ENCODE measurements around the gene OPN1LW.

OPN1LW gene

DNA sequence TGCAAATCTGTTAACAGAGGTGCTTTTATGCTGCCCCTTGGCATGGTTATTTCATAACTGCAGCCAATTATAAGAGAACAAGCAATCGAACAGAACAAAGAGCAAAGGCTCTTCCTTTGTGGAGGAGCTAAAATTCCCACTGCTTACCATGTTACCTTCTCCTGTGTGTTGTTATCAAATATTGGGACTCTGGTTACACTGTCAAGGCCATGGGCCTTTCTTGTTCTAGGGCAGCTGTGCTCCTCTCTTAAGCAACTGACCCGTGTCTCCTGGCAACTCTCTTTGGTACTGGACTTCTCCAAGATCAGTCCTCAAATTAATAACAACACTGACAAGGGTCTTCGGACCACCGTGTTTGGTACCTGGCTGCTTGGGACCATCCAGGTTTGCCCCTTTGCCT is 12.1 kb upstream of the OPN1LW start:
- DNase-seq (ENCODE audit: low read depth): no peak
- H3K4me3 ChIP-seq (ENCODE audit: control insufficient read depth, low read depth, low read length): no peak overlapping the region
- TF ChIP-seq, protein P1, sequence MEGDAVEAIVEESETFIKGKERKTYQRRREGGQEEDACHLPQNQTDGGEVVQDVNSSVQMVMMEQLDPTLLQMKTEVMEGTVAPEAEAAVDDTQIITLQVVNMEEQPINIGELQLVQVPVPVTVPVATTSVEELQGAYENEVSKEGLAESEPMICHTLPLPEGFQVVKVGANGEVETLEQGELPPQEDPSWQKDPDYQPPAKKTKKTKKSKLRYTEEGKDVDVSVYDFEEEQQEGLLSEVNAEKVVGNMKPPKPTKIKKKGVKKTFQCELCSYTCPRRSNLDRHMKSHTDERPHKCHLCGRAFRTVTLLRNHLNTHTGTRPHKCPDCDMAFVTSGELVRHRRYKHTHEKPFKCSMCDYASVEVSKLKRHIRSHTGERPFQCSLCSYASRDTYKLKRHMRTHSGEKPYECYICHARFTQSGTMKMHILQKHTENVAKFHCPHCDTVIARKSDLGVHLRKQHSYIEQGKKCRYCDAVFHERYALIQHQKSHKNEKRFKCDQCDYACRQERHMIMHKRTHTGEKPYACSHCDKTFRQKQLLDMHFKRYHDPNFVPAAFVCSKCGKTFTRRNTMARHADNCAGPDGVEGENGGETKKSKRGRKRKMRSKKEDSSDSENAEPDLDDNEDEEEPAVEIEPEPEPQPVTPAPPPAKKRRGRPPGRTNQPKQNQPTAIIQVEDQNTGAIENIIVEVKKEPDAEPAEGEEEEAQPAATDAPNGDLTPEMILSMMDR (conservative IDR thresholded peaks at IDR 0.05; ENCODE audit: control insufficient read depth, insufficient read depth, low read depth, low read length): no peak

DNA sequence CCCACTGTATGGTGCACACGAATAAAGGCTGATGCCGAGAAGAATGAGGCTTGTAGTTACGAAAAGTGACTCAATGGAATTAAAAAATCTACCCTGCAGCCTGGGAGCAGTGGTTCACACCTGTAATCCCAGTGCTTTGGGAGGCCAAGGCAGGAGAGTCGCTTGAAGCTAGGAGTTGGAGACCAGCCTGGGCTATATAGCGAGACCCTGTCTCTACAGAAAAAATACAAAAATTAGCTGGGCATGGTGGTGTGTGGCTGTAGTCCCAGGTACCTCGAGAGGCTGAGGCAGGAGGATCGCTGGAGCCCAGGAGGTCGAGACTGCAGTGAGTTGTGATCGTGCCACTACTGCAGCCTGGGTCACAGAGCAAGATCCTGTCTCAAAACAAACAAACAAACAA is 11.7 kb upstream of the OPN1LW start:
- no peak overlapping the region for H3K4me3 ChIP-seq (ENCODE audit: control insufficient read depth, low read depth, low read length)
- TF ChIP-seq, protein P1 (conservative IDR thresholded peaks at IDR 0.05; ENCODE audit: control insufficient read depth, insufficient read depth, low read depth, low read length): no peak

DNA sequence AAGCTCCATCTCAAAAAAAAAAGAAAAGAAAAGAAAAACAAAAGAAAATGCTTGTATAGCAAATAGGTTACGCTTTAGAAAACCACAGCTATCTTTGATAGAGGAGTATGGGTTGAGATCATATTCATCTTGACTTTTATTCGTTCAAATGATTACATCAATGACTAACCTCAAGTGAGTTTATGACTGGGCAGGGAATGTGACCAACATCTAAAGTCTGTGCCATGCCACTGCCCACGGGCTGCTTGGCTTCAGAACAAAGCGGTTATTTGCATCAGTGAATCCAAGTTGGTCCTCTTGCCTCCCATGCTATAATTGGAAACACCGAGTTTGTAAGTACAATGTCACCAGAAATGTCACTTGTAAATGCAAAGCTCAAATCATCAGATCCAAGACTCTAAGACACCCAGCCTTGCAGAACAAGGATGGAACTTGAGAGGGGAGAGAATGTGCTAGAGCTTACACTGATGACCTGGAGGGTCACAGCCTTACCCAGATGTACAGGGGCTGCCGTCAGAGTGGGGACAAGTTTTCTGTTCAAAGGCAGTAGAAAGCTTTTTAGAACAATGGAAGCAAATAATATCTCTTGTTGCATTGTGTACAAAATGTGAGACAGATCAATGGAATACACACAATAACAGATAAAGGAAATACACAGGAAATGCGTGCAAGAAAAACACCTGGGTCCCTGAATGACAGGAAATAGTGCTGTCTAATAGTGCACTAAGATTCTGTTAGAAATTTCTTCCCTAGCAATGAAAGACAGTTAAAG is 8.4 kb upstream of the OPN1LW start:
- no peak overlapping the region for H3K4me3 ChIP-seq (ENCODE audit: control insufficient read depth, low read depth, low read length)
- DNase-seq (ENCODE audit: low read depth): no peak
- TF ChIP-seq, protein P1 (conservative IDR thresholded peaks at IDR 0.05; ENCODE audit: control insufficient read depth, insufficient read depth, low read depth, low read length): no peak

More for the DNA sequence above, 11.7 kb upstream of the OPN1LW start:
- DNase-seq (ENCODE audit: low read depth): no peak

DNA sequence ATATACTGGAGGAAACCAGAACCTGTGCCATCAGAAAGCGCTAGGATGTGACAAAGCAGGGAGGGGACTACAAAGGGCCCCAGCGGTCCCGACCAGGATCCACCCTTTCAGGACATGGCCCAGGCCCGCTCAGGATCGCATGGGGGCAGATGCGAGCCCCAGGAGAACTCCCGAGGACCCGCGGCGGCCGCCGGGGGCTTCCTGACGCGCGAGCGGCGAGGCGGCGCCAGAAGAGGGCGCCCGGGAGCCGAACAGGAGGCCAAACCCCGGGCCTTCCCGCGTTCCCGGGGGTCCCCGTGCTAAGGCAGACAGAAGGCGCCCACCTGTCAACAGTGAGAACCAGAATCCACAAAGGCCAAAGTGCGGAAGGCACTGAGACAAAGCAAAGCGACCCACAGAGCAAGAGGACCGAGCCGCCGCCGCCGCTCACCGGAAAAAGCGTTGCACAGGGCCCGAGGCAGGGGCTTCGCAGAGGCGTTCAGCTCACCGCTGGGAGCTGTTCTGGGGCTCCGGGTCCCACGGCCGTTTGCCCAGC is 7.3 kb upstream of the OPN1LW start:
- H3K4me3 ChIP-seq (ENCODE audit: control insufficient read depth, low read depth, low read length): peak overlapping the region; percentile 9
- TF ChIP-seq, protein P1 (conservative IDR thresholded peaks at IDR 0.05; ENCODE audit: control insufficient read depth, insufficient read depth, low read depth, low read length): no peak
- DNase-seq (ENCODE audit: low read depth): peak; percentile 31

DNA sequence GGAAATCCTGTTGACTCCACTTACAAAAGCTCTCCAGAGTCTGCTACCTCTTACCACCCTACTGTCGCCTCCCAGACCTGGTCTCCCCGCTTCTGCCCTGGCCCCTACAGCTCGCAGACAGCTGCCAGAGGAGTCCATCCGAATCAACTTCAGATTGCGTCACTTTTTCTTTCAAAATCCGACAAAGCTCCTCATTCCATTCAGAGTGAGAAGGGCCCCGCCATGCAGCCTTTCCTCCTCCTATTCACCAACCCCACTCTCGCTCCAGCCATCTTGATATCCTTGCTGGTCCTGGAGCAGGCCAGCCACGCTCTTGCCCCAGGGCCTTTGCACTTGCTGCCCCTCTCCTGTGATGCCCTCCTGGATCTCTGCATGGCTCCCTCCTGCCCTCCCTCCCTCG is 5.2 kb upstream of the OPN1LW start:
- DNase-seq (ENCODE audit: low read depth): no peak
- no peak overlapping the region for H3K4me3 ChIP-seq (ENCODE audit: control insufficient read depth, low read depth, low read length)
- TF ChIP-seq, protein P1 (conservative IDR thresholded peaks at IDR 0.05; ENCODE audit: control insufficient read depth, insufficient read depth, low read depth, low read length): no peak

DNA sequence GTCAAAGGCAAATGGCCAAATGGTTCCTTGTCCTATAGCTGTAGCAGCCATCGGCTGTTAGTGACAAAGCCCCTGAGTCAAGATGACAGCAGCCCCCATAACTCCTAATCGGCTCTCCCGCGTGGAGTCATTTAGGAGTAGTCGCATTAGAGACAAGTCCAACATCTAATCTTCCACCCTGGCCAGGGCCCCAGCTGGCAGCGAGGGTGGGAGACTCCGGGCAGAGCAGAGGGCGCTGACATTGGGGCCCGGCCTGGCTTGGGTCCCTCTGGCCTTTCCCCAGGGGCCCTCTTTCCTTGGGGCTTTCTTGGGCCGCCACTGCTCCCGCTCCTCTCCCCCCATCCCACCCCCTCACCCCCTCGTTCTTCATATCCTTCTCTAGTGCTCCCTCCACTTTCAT is 3.8 kb upstream of the OPN1LW start:
- no peak for DNase-seq (ENCODE audit: low read depth)
- TF ChIP-seq, protein P1 (conservative IDR thresholded peaks at IDR 0.05; ENCODE audit: control insufficient read depth, insufficient read depth, low read depth, low read length): no peak
- no peak overlapping the region for H3K4me3 ChIP-seq (ENCODE audit: control insufficient read depth, low read depth, low read length)

All from fibroblast of mammary gland (primary cell).